Glomerular visceral epithelial cell (primary cell): ENCODE data around the gene SLC27A4.

Source experiments
- DNase-seq: peaks from one replicate; pipeline ENCODE4 v3.0.0-alpha.2; 2016; ENCODE audit errors: extremely low spot score

Gene SLC27A4

GRCh38 chr9:128339761-128340690, at the start of gene SLC27A4:
SLC27A4 (plus strand) TSS chr9:128340527; CDS start chr9:128343133, 2,606 bp downstream.
- peak; percentile 85 for DNase-seq

DNA sequence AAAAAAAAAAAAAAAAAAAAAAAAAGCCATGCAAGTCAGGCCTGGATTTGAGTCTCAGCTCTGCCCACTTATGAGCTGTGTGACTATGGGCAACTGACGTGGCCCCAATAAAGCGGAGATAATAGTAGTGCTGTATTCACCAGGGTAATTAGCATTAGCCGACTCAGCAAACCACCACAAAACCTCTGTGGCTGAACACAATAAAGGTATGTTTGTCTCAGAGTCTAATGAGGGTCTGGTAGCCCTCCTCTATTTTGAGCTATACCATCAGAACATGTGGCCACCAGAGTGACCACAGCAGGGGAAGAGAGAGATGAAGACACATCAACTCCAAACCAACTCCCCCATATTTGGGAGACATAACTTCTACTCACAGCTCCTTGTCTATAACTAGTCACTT, 48.3 kb upstream of the SLC27A4 start:
- no peak for DNase-seq

- no peak for DNase-seq
These were observed 47.2 kb upstream of the SLC27A4 start for GRCh38 chr9:128293091-128293490.

- DNase-seq: no peak
These were observed 46.2 kb upstream of the SLC27A4 start for GRCh38 chr9:128294142-128294541.

DNA sequence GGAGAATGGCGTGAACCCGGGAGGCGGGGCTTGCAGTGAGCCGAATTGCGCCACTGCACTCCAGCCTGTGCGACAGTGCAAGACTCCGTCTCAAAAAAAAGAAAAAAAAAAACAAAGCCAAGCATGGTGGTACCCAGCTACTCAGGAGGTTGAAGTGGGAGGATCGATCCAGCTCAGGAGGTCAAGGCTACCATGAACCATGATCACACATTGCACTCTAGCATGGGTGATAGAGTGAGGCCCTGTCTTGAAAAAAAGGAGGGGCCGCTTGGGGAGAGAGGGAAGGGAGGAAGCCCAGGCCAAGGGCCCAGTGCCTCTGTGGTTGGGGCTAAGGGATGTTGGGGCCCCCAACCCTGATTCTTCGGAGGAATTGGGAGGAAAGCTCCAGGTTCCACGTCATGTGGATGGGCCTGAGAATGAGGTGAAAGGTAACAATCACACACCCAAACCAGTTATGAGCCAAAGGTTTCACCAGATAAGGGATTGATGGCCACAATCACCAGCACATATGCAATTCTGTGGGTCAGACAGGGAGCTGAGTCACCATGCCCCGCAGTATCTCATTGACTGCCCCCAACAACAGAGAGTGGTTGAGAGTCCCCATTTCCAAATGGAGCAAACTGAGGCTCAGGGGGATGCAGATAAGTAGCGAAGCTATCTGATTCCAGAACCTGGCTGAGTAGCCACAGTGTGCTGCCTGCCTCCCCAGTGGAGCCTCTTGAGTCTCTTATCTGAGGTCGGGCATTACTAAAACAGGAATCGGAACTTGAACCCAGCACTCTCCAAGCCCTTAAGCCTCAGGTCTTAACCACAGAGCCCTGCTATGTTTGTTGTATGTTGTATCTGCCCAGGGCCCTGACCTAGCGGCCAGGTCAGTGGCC, 43.7 kb upstream of the SLC27A4 start:
- DNase-seq: no peak

- no peak for DNase-seq
These were observed 43.0 kb upstream of the SLC27A4 start for GRCh38 chr9:128297221-128297773.

DNA sequence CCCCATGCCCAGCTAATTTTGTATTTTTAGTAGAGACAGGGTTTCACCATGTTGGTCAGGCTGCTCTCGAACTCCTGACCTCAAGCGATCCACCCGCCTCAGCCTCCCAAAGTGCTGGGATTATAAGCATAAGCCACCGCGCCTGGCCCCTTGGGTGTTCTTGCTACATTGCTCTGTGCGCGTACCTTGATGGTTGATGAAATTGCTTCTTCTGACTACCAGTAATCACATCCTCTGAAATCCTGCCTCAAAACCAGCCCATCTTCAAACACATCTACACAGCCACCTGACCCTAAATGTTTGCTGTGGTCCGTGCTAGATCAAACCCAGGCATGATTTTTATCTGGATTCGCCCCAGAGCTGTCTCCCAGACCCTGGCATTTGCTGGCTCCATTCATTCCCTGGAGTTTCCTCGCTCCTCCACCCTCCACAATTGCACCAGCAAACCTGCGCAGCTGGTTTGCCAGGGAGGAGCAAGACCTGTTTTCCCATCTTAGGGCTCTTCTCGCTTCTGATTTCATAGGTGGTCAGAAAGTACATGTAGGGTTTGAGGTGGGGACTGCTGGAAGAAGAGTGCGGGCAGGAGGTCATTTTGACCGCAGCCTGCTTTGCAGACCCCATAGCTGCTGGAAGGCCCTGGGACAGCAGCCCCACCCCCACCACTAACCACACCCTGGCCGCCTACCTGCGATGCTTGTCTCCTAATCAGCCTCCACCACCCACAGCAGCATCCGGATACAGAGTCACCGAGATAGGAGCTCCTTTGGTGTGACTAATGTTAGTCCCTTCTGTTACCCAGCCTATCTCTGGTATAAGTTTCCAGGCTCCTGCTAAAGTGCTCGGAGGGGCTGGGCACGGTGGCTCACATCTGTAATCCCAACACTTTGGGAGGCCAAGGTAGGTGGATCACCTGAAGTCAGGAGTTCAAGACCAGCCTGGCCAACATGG, 41.5 kb upstream of the SLC27A4 start:
- no peak for DNase-seq

- DNase-seq: no peak
These were observed 36.0 kb upstream of the SLC27A4 start for GRCh38 chr9:128304136-128304970.

GRCh38 chr9:128304971-128305288, 35.4 kb upstream of the SLC27A4 start:
- no peak for DNase-seq

- no peak for DNase-seq
These were observed 30.8 kb upstream of the SLC27A4 start for GRCh38 chr9:128309551-128309950.

- DNase-seq: no peak
These were observed 29.9 kb upstream of the SLC27A4 start for GRCh38 chr9:128310461-128310860.

DNA sequence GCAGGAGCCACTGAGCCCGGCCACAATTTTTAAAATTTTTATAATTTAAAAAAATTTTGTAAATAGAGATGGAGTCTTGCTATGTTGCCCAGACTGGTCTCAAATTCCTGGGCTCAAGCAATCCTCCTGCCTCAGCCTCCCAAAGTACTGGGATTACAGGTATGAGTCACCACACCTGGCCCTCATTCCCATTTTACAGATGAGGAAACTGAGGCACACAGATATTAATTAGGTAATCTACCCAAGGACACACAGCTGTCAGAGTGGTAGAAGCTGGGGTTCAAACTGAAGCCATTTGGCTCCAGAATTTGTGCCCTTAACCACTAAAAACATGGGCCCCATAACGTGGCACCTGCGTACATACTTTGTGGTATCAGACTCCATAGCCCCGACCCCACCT, 25.6 kb upstream of the SLC27A4 start:
- no peak for DNase-seq

- no peak for DNase-seq
These were observed 23.9 kb upstream of the SLC27A4 start for GRCh38 chr9:128316421-128316820.

GRCh38 chr9:128317629-128318028, 22.7 kb upstream of the SLC27A4 start:
- no peak for DNase-seq

DNA sequence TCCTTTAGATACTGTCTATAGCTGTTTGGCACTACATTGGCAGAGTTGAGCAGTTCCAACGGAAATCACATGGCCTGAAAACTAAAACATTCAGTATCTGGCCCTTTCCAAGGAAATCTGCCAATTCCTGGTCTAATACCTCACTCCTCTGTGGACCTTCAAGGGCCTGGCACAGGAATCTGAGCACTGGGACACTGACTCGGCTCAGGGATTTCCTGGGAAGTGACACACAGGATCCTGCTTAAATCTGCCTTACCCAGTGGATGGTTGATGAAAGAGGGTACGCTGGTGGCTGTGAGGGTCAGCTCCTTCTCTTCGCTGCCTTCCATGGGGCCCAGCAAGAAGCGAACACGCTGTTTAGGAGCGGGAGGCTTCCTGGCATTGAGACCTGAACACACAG, 19.0 kb upstream of the SLC27A4 start:
- DNase-seq: no peak

- DNase-seq: no peak
These were observed 18.4 kb upstream of the SLC27A4 start for GRCh38 chr9:128321879-128322403.

DNA sequence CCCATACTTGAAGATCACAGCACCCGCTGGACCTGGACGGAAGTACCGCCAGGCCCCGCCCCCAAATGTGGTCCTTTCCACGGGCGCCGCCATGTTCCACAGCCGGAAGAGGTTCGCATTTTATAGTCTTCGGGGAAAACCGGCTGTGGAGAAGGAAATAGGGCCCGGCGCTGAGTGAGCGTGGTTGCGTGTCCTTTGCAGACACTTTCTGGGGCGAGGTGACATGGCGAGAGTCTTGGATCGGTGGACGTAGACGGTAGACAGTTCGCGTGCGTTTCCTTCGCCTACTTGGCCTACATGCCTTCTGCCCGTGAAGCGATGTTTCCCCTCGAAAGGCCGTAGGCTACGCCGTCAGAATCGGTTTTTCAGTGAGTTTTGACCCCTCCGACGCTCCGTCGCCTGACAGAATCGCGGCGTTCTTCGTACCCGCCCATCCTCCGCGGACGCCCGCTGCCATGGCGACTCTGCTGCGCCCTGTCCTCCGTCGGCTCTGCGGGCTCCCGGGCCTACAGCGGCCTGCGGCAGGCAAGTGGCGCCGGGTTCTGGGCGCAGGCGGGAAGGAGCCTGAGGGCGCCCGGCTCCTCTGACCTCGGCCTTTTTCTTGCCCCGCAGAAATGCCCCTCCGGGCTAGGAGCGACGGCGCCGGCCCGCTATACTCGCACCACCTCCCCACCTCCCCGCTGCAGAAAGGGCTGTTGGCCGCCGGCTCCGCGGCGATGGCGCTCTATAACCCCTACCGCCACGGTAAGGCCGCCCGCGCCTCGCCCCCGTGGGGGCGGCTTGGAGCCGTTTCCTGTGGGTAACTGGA, 17.7 kb upstream of the SLC27A4 start, which contains the start of the genes COQ4 and TRUB2:
TSS of gene COQ4 (plus strand) at position 436 of the 808 bp plus-strand sequence. CDS start at position 456, 20 bp downstream.
TSS of gene TRUB2 (minus strand) at position 44 of the 808 bp plus-strand sequence. CDS start at position 5, 39 bp downstream.
- DNase-seq: peak; percentile 94

- DNase-seq: no peak
These were observed 17.1 kb upstream of the SLC27A4 start for GRCh38 chr9:128323212-128323730.

DNA sequence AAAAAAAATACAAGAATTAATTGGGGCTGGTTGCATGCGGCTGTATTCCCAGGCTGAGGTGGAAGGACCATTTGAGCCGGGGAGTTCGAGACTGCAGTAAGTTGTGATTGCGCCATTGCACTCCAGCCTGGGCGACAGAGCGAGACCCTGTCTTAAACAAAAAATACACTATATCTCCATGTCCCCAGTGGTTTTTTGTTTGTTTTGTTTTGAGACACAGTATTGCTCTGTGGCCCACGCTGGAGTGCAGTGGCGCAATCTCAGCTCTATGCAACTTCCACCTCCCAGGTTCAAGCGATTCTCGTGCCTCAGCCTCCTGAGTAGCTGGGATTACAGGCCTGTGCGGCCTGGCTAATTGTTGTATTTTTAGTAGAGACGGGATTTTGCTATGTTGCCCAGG, 16.5 kb upstream of the SLC27A4 start:
- no peak for DNase-seq
